ENCODE results near the gene PGD. TPM values are rescaled to one million over a fixed set of nuclear protein-coding genes. Genes with fewer than 3 reads are reported as not detected.

PGD gene
- total RNA-seq, 1 experiment from 2014 or later, result 162 TPM

DNA sequence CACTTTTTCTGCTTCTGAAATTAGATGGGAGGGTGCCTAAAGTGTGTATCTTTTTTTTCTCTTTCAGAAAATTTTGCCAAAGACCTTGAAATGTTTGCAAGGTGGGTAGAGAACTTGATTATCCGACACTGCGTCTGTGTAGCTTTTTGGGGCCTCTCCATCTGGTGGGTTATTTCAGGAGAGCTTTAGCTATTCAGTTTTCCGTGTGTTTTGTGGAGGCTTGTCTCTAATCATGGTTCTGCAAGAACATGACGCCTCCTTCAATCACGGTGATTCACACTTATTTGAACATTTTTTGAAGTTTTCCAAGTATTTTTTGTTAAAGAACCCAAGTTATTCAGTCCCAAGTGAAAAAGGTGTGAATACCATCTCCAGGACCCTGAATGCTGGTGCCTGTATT, 35.7 kb downstream of the PGD start:
- Histone ChIP-seq H3K4me1 (ENCODE audit: insufficient read depth, low read length) (peaks cover 5% of the 10 kb centered on the region; the same call in 1 of the 2 replicates), H3K9ac (ENCODE audit: low read length) (no peak overlapping the region), H3F3A (ENCODE audit: low read length, unreplicated experiment) (no peaks in the 10 kb centered on the region), H3K4me2 (ENCODE audit: low read length) (no peak overlapping the region), H4K20me1 (ENCODE audit: low read length) (no peaks in the 10 kb centered on the region), H3K4me3 (ENCODE audit: low read length) (no peak overlapping the region), H3K27ac (ENCODE audit: low read length) (no peak overlapping the region), H3K9me2 (replicated peaks; ENCODE audit: low read length) (no peaks in the 10 kb centered on the region), H3K27me3 (ENCODE audit: low read length) (no peaks in the 10 kb centered on the region), H2AFZ (ENCODE audit: low read length) (no peak overlapping the region), H3K79me2 (ENCODE audit: low read length) (peaks cover 16% of the 10 kb centered on the region), H3K9me3 (ENCODE audit: low read length) (no peaks in the 10 kb centered on the region), H3K36me3 (ENCODE audit: low read depth, low read length) (no peaks in the 10 kb centered on the region)
- no peak for TF ChIP-seq EZH2phosphoT487 (IDR thresholded peaks at IDR 0.05; ENCODE audit: borderline replicate concordance, low read length)
- TF ChIP-seq, protein P1, sequence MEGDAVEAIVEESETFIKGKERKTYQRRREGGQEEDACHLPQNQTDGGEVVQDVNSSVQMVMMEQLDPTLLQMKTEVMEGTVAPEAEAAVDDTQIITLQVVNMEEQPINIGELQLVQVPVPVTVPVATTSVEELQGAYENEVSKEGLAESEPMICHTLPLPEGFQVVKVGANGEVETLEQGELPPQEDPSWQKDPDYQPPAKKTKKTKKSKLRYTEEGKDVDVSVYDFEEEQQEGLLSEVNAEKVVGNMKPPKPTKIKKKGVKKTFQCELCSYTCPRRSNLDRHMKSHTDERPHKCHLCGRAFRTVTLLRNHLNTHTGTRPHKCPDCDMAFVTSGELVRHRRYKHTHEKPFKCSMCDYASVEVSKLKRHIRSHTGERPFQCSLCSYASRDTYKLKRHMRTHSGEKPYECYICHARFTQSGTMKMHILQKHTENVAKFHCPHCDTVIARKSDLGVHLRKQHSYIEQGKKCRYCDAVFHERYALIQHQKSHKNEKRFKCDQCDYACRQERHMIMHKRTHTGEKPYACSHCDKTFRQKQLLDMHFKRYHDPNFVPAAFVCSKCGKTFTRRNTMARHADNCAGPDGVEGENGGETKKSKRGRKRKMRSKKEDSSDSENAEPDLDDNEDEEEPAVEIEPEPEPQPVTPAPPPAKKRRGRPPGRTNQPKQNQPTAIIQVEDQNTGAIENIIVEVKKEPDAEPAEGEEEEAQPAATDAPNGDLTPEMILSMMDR (conservative IDR thresholded peaks at IDR 0.05; ENCODE audit: low read depth, low read length), result no peak
- TF ChIP-seq EZH2 (IDR thresholded peaks at IDR 0.05; ENCODE audit: low read length, unreplicated experiment), result no peak
- CTCF ChIA-PET, result no interaction called here
- POLR2A ChIA-PET (ENCODE audit: unreplicated experiment), result no interaction called here
- ATAC-seq, result no peak
- DNase-seq, result no peak
- intact Hi-C loops (cut with micrococcal nuclease), result no loop called here
- BruUV-seq (replicated peaks), result no TSS peak

DNA sequence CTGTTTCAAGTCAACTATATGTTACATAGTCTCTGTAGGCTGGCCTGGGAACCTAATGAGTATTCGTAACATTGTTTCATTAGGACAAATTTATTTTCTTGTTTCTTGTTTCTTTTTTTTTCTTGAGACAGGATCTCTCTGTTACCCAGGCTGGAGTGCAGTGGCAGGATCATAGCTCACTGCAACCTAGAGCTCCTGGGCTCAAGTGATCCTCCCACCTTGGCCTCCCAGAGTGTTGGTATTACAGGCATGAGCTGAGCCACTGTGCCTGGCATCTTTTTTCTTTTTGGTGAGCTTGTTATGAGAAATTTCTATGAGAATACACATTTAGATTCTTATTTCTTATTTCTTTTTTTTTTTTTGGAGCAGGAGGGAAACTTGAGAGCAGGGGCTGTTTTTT, 38.2 kb downstream of the PGD start:
- Histone ChIP-seq H3K4me1 (ENCODE audit: insufficient read depth, low read length) (no peaks in the 10 kb centered on the region), H3K9me3 (ENCODE audit: low read length) (no peaks in the 10 kb centered on the region), H2AFZ (ENCODE audit: low read length) (no peak overlapping the region), H3K79me2 (ENCODE audit: low read length) (0 out of 2 replicates have a peak, but pooled peaks cover 3% of the 10 kb centered on the region), H3K27me3 (ENCODE audit: low read length) (no peaks in the 10 kb centered on the region), H3K9ac (ENCODE audit: low read length) (no peak overlapping the region), H3K4me3 (ENCODE audit: low read length) (no peak overlapping the region), H3K27ac (ENCODE audit: low read length) (no peak overlapping the region), H4K20me1 (ENCODE audit: low read length) (no peaks in the 10 kb centered on the region), H3K9me2 (replicated peaks; ENCODE audit: low read length) (no peaks in the 10 kb centered on the region), H3K4me2 (ENCODE audit: low read length) (no peak overlapping the region), H3F3A (ENCODE audit: low read length, unreplicated experiment) (no peaks in the 10 kb centered on the region), H3K36me3 (ENCODE audit: low read depth, low read length) (no peaks in the 10 kb centered on the region)
- DNase-seq (no peak), ATAC-seq (no peak)
- ChIA-PET CTCF (interaction anchor here (0.6 to 0.7 kb wide), 2 partner anchors 30 to 525 kb away, joined by 3 to 5 read pairs; no protein-coding TSS in a partner anchor), POLR2A (ENCODE audit: unreplicated experiment) (no interaction called here)
- TF ChIP-seq, protein P1 (conservative IDR thresholded peaks at IDR 0.05; ENCODE audit: low read depth, low read length), result no peak
- TF ChIP-seq EZH2 (IDR thresholded peaks at IDR 0.05; ENCODE audit: low read length, unreplicated experiment) (no peak), EZH2phosphoT487 (IDR thresholded peaks at IDR 0.05; ENCODE audit: borderline replicate concordance, low read length) (no peak)
- no TSS peak for BruUV-seq (replicated peaks)
- intact Hi-C loops (cut with micrococcal nuclease), result no loop called here

GRCh38 chr1:10438677-10439163, 39.9 kb downstream of the PGD start:
- no peaks in the 10 kb centered on the region for H3F3A ChIP-seq (ENCODE audit: low read length, unreplicated experiment)
- no peaks in the 10 kb centered on the region for H3K9me3 ChIP-seq (ENCODE audit: low read length)
- no peaks in the 10 kb centered on the region for H3K36me3 ChIP-seq (ENCODE audit: low read depth, low read length)
- no peak overlapping the region for H3K4me3 ChIP-seq (ENCODE audit: low read length)
- no peaks in the 10 kb centered on the region for H4K20me1 ChIP-seq (ENCODE audit: low read length)
- no peak overlapping the region for H3K27ac ChIP-seq (ENCODE audit: low read length)
- H3K4me1 ChIP-seq (ENCODE audit: insufficient read depth, low read length), result no peaks in the 10 kb centered on the region
- no peak overlapping the region for H3K4me2 ChIP-seq (ENCODE audit: low read length)
- H2AFZ ChIP-seq (ENCODE audit: low read length), result no peak overlapping the region
- intact Hi-C loops (cut with micrococcal nuclease), result no loop called here
- POLR2A ChIA-PET (ENCODE audit: unreplicated experiment), result no interaction called here
- no peaks in the 10 kb centered on the region for H3K27me3 ChIP-seq (ENCODE audit: low read length)
- CTCF ChIA-PET, result no interaction called here
- DNase-seq (no peak), ATAC-seq (peak; percentile 50)
- no peaks in the 10 kb centered on the region for H3K9me2 ChIP-seq (replicated peaks; ENCODE audit: low read length)
- no peak overlapping the region for H3K9ac ChIP-seq (ENCODE audit: low read length)
- no TSS peak for BruUV-seq (replicated peaks)
- TF ChIP-seq EZH2 (IDR thresholded peaks at IDR 0.05; ENCODE audit: low read length, unreplicated experiment) (no peak), EZH2phosphoT487 (IDR thresholded peaks at IDR 0.05; ENCODE audit: borderline replicate concordance, low read length) (no peak)
- TF ChIP-seq, protein P1 (conservative IDR thresholded peaks at IDR 0.05; ENCODE audit: low read depth, low read length), result no peak
- H3K79me2 ChIP-seq (ENCODE audit: low read length), result no peaks in the 10 kb centered on the region
